Caco-2 (cell line): ENCODE measurements around the gene PCDHB5. TPM values are rescaled to one million over a fixed set of nuclear protein-coding genes. Genes with fewer than 3 reads are reported as not detected.
"Not testable (repeated sequence)": the region's sequence is repeated elsewhere in the genome, so short reads cannot be mapped to it uniquely, and the experiment has no call there.

ENCODE experiments used
- BruUV-seq: library from RNA; stranded (reverse); fragments of 400-500 nt; replicated peaks from 2 replicates; lab custom pipeline; 2021; lab: Mats Ljungman, UMichigan
- CTCF ChIA-PET: fragments of 300-600 bp; sonication (Branson Sonifier 250); formaldehyde crosslinking; loops from one replicate; lab custom pipeline; 2022; ENCODE audit warnings: antibody characterized with exemption; lab: Charles Lee
- POLR2A ChIA-PET: fragments of 300-600 bp; sonication (Branson Sonifier 250); formaldehyde crosslinking; loops from one replicate; lab custom pipeline; 2022; ENCODE audit warnings: antibody characterized with exemption; lab: Charles Lee
- DNase-seq, 2 experiments: peaks; one replicate each; pipeline versions ENCODE4 v3.0.0 to v3.0.0-alpha.2; 2020 to 2022
- H3K27me3 ChIP-seq: replicated peaks from 2 replicates; pipeline ENCODE4 v1.6.0; 2011; ENCODE audit warnings: low read length; ENCODE audit not compliant: control insufficient read depth, insufficient read depth
- H3K36me3 ChIP-seq: 2 replicates; pipeline ENCODE4 v1.5.1; 2011; ENCODE audit warnings: low read length; ENCODE audit not compliant: control insufficient read depth, insufficient read depth
- H3K4me1 ChIP-seq: fragments of 250-450 bp; sonication (Bioruptor Pico); 2 replicates; pipeline ENCODE4 v1.5.1; 2020; ENCODE audit warnings: mild to moderate bottlenecking
- H3K4me3 ChIP-seq: 2 replicates; pipeline ENCODE4 v1.5.1; 2011; ENCODE audit warnings: low read depth, mild to moderate bottlenecking, control low read depth, low read length
- H3K9me3 ChIP-seq: fragments of 250-450 bp; sonication (Bioruptor Pico); 2 replicates; pipeline ENCODE4 v1.5.1; 2020; ENCODE audit warnings: mild to moderate bottlenecking, moderate library complexity
- H3K27ac Mint-ChIP-seq: one replicate; pipeline ENCODE4 v1.8.0; 2022; ENCODE audit warnings: mixed read lengths; ENCODE audit not compliant: unreplicated experiment
- H3K27me3 Mint-ChIP-seq: one replicate; pipeline ENCODE4 v1.8.0; 2022; ENCODE audit warnings: mixed read lengths; ENCODE audit not compliant: insufficient read depth, unreplicated experiment
- H3K36me3 Mint-ChIP-seq: one replicate; pipeline ENCODE4 v1.8.0; 2022; ENCODE audit warnings: mild to moderate bottlenecking, mixed read lengths; ENCODE audit not compliant: insufficient read depth, unreplicated experiment
- H3K4me1 Mint-ChIP-seq: one replicate; pipeline ENCODE4 v1.8.0; 2022; ENCODE audit warnings: low read depth, mixed read lengths; ENCODE audit not compliant: unreplicated experiment
- H3K4me3 Mint-ChIP-seq: one replicate; pipeline ENCODE4 v1.8.0; 2022; ENCODE audit warnings: mild to moderate bottlenecking, moderate library complexity, mixed read lengths; ENCODE audit not compliant: unreplicated experiment
- H3K9me3 Mint-ChIP-seq: one replicate; pipeline ENCODE4 v1.8.0; 2022; ENCODE audit warnings: mixed read lengths; ENCODE audit not compliant: unreplicated experiment
- intact Hi-C: fragments of 100-400 bp; cut with micrococcal nuclease; formaldehyde crosslinking; loops from one replicate; pipeline ENCODE4 v1.10.0; 2022; ENCODE audit not compliant: unreplicated experiment
- total RNA-seq: library from RNA; stranded (reverse); gene quantifications from 2 replicates; pipeline ENCODE4 v1.2.3, GENCODE V29; 2022
- TF ChIP-seq, protein P1 (sequence below), 2 experiments: fragments of 200-600 bp in 1 of 2; IDR thresholded peaks; 1 replicate in 1 of 2; 2 replicates in 1 of 2; pipeline versions ENCODE4 v1.5.1 to v1.8.0; 2011 to 2022; ENCODE audit warnings: antibody characterized with exemption in 1 of 2, control low read depth in 1 of 2, inconsistent platforms in 1 of 2, low read depth in 1 of 2, low read length in 1 of 2, mild to moderate bottlenecking in 1 of 2, moderate library complexity in 1 of 2; ENCODE audit not compliant: insufficient read depth in 1 of 2, severe bottlenecking in 1 of 2, unreplicated experiment in 1 of 2

The PCDHB5 gene
- total RNA-seq, 1 experiment from 2014 or later, result not detected

GRCh38 chr5:141179876-141180275 is 44.9 kb downstream of the PCDHB5 start:
- H3K4me3 Mint-ChIP-seq, H3K27ac Mint-ChIP-seq, H3K9me3 Mint-ChIP-seq, H3K36me3 ChIP-seq, H3K9me3 ChIP-seq, H3K36me3 Mint-ChIP-seq, H3K4me1 ChIP-seq, H3K27me3 ChIP-seq, BruUV-seq, DNase-seq, H3K27me3 Mint-ChIP-seq, H3K4me3 ChIP-seq, CTCF ChIA-PET, POLR2A ChIA-PET, H3K4me1 Mint-ChIP-seq: not testable (repeated sequence)
- intact Hi-C loops, result loop anchor here (2.0 kb wide), 1 partner anchor 35 kb away; no protein-coding TSS in a partner anchor

- intact Hi-C loops, result no loop called here
- Mint-ChIP-seq H3K4me1 (no peaks in the 10 kb centered on the region), H3K27me3 (no peaks in the 10 kb centered on the region), H3K27ac (no peak overlapping the region), H3K36me3 (no peaks in the 10 kb centered on the region), H3K4me3 (no peak overlapping the region), H3K9me3 (peaks cover 8% of the 10 kb centered on the region)
- no peaks in the 10 kb centered on the region for H3K9me3 ChIP-seq
- no peak overlapping the region for H3K4me3 ChIP-seq
- no TSS peak for BruUV-seq
- no peaks in the 10 kb centered on the region for H3K4me1 ChIP-seq
- no peak for DNase-seq
- H3K27me3 ChIP-seq, result no peaks in the 10 kb centered on the region
- POLR2A ChIA-PET, result no interaction called here
- TF ChIP-seq, protein P1, sequence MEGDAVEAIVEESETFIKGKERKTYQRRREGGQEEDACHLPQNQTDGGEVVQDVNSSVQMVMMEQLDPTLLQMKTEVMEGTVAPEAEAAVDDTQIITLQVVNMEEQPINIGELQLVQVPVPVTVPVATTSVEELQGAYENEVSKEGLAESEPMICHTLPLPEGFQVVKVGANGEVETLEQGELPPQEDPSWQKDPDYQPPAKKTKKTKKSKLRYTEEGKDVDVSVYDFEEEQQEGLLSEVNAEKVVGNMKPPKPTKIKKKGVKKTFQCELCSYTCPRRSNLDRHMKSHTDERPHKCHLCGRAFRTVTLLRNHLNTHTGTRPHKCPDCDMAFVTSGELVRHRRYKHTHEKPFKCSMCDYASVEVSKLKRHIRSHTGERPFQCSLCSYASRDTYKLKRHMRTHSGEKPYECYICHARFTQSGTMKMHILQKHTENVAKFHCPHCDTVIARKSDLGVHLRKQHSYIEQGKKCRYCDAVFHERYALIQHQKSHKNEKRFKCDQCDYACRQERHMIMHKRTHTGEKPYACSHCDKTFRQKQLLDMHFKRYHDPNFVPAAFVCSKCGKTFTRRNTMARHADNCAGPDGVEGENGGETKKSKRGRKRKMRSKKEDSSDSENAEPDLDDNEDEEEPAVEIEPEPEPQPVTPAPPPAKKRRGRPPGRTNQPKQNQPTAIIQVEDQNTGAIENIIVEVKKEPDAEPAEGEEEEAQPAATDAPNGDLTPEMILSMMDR (IDR thresholded peaks at IDR 0.05; ENCODE audit: insufficient read depth in 1 of 2, low read depth in 1 of 2, low read length in 1 of 2, severe bottlenecking in 1 of 2, unreplicated experiment in 1 of 2), result no peak
- CTCF ChIA-PET, result no interaction called here
- H3K36me3 ChIP-seq, result no peaks in the 10 kb centered on the region
Observed at GRCh38 chr5:141180313-141180712, 45.3 kb downstream of the PCDHB5 start.

- Histone ChIP-seq H3K4me1 (no peaks in the 10 kb centered on the region), H3K9me3 (no peaks in the 10 kb centered on the region), H3K36me3 (no peaks in the 10 kb centered on the region), H3K4me3 (no peak within 1 kb of the TSS), H3K27me3 (no peaks in the 10 kb centered on the region)
- Mint-ChIP-seq H3K27me3 (no peaks in the 10 kb centered on the region), H3K4me3 (no peak within 1 kb of the TSS), H3K36me3 (no peaks in the 10 kb centered on the region), H3K27ac (no peak within 1 kb of the TSS), H3K9me3 (peaks cover 25% of the 10 kb centered on the region), H3K4me1 (no peaks in the 10 kb centered on the region)
- BruUV-seq, result no TSS peak
- TF ChIP-seq, protein P1 (IDR thresholded peaks at IDR 0.05; ENCODE audit: insufficient read depth in 1 of 2, low read depth in 1 of 2, low read length in 1 of 2, severe bottlenecking in 1 of 2, unreplicated experiment in 1 of 2), result no peak
- ChIA-PET CTCF (interaction anchor here (0.8 kb wide), 1 partner anchor 10 kb away, joined by 3 read pairs; no protein-coding TSS in a partner anchor), POLR2A (no interaction called here)
- no peak for DNase-seq
- intact Hi-C loops, result no loop called here
Observed at GRCh38 chr5:141182248-141182647, 47.2 kb downstream of the PCDHB5 start, which contains the start of gene PCDHB16. PCDHB16 (plus strand) TSS chr5:141182387; CDS start chr5:141182560, 173 bp downstream.

GRCh38 chr5:141184117-141184855 is 49.3 kb downstream of the PCDHB5 start:
- H3K4me1 ChIP-seq, H3K36me3 Mint-ChIP-seq, H3K4me3 Mint-ChIP-seq, H3K27me3 ChIP-seq, H3K4me1 Mint-ChIP-seq, H3K9me3 ChIP-seq, DNase-seq, H3K27ac Mint-ChIP-seq, BruUV-seq, intact Hi-C loops, H3K27me3 Mint-ChIP-seq, H3K4me3 ChIP-seq, CTCF ChIA-PET, H3K36me3 ChIP-seq, POLR2A ChIA-PET: not testable (repeated sequence)
- peaks cover 36% of the 10 kb centered on the region for H3K9me3 Mint-ChIP-seq
